K562 (cell line): ENCODE measurements around the gene RNASE4. TPM values are rescaled to one million over a fixed set of nuclear protein-coding genes. Genes with fewer than 3 reads are reported as not detected.

Experiments used
- DPF2 ChIP-seq: fragments of 450-650 bp; IDR thresholded peaks from 2 replicates; pipeline ENCODE4 v1.6.1; 2016
- EP300 ChIP-seq: IDR thresholded peaks from 2 replicates; pipeline ENCODE4 v1.6.1; 2012; ENCODE audit warnings: low read length, improper control_type of control experiment
- GABPB2 ChIP-seq: fragments of 250-450 bp; sonication (Bioruptor Pico); conservative IDR thresholded peaks from 2 replicates; pipeline ENCODE4 v1.5.1; 2021; ENCODE audit warnings: mild to moderate bottlenecking
- MYC ChIP-seq, 2 experiments: fragments of 250-450 bp in 1 of 2; sonication (Bioruptor Pico) in 1 of 2; IDR thresholded peaks; 2 replicates each; pipeline versions ENCODE4 v1.5.1 to v1.6.1; 2012 to 2021; ENCODE audit warnings: low read depth in 2 of 2, borderline replicate concordance in 1 of 2, improper control_type of control experiment in 1 of 2, low read length in 1 of 2, mild to moderate bottlenecking in 1 of 2, moderate library complexity in 1 of 2
- NR4A1 ChIP-seq, 2 experiments: fragments of 250-450 bp in 1 of 2; fragments of 450-650 bp in 1 of 2; sonication (Bioruptor Pico) in 1 of 2; IDR thresholded peaks; 2 replicates each; pipeline versions ENCODE4 v1.4.0 to v1.6.1; 2016 to 2020; ENCODE audit warnings: mild to moderate bottlenecking in 2 of 2, missing compliant biosample characterization in 1 of 2, missing genetic modification characterization in 1 of 2, moderate library complexity in 1 of 2
- PTTG1 ChIP-seq: fragments of 450-650 bp; IDR thresholded peaks from 2 replicates; pipeline ENCODE4 v1.6.1; 2016; ENCODE audit warnings: low read depth, mild to moderate bottlenecking, missing genetic modification characterization, missing compliant biosample characterization
- RB1 ChIP-seq: fragments of 450-650 bp; IDR thresholded peaks from 2 replicates; pipeline ENCODE4 v1.6.1; 2017; ENCODE audit warnings: low read depth, mild to moderate bottlenecking
- RBM22 ChIP-seq: fragments of 200-400 bp; formaldehyde crosslinking; IDR thresholded peaks from 2 replicates; pipeline ENCODE4 v1.6.1; 2018; ENCODE audit warnings: low read length, low read depth; ENCODE audit not compliant: poor library complexity, severe bottlenecking
- SAP30 ChIP-seq: fragments of 200-600 bp; sonication (generic); IDR thresholded peaks from 2 replicates; pipeline ENCODE4 v1.6.1; 2012; ENCODE audit warnings: borderline replicate concordance, low read depth, mild to moderate bottlenecking, moderate library complexity, low read length, control low read depth, inconsistent platforms; ENCODE audit not compliant: insufficient read depth, poor library complexity, severe bottlenecking
- SRSF3 ChIP-seq: fragments of 200-400 bp; formaldehyde crosslinking; IDR thresholded peaks from 2 replicates; pipeline ENCODE4 v1.6.1; 2016; ENCODE audit warnings: mild to moderate bottlenecking, low read length, moderate library complexity; ENCODE audit not compliant: insufficient read depth
- STAT5A ChIP-seq: IDR thresholded peaks from 2 replicates; pipeline ENCODE4 v1.6.1; 2012; ENCODE audit warnings: low read length, inconsistent platforms, borderline replicate concordance
- ZNF165 ChIP-seq: fragments of 250-450 bp; sonication (Bioruptor Pico); IDR thresholded peaks from 2 replicates; pipeline ENCODE4 v1.4.0; 2020; ENCODE audit warnings: borderline replicate concordance
- polyA plus RNA-seq, 8 experiments: library from polyadenylated mRNA; depleted of rRNA in 4 of 8; stranded (reverse) in 5 of 8; unstranded in 3 of 8; fragments of >200 nt; fragmentation: Nextera tagmentation in 2 of 8; fragmentation: Illumina TruSeq in 1 of 8; extraction: Ambion mirVana in 2 of 8; extraction: Trizol in 1 of 8; gene quantifications; 2 replicates each; pipeline versions ENCODE4 v1.2.1 to v1.2.3, GENCODE V29; 2011 to 2014; ENCODE audit warnings: inconsistent platforms in 1 of 8, missing spikeins in 1 of 8
- total RNA-seq, 7 experiments: library from RNA; depleted of rRNA in 6 of 7; stranded (reverse); fragments of >200 nt in 6 of 7; fragmentation: Illumina TruSeq in 2 of 7; extraction: Trizol in 2 of 7; gene quantifications; 2 replicates each; pipeline versions ENCODE4 v1.2.1 to v1.2.3, GENCODE V29; 2011 to 2021; ENCODE audit warnings: low replicate concordance in 1 of 7
- TF ChIP-seq, protein P1 (sequence below): fragments of 250-450 bp; sonication (Bioruptor Pico); IDR thresholded peaks from 2 replicates; pipeline ENCODE4 v1.4.0; 2020
- TF ChIP-seq, protein P2 (sequence below): fragments of 450-650 bp; formaldehyde crosslinking; IDR thresholded peaks from 2 replicates; pipeline ENCODE4 v1.4.0; 2020; ENCODE audit warnings: mild to moderate bottlenecking
- TF ChIP-seq, protein P3 (sequence below): fragments of 250-450 bp; sonication (Bioruptor Pico); IDR thresholded peaks from 2 replicates; pipeline ENCODE4 v1.8.0; 2022; ENCODE audit warnings: inconsistent platforms, mild to moderate bottlenecking, moderate library complexity, borderline replicate concordance
- TF ChIP-seq, protein P4 (sequence below): fragments of 150-350 bp; IDR thresholded peaks from 2 replicates; pipeline ENCODE4 v1.6.1; 2014; ENCODE audit warnings: low read depth, mild to moderate bottlenecking, low read length, borderline replicate concordance
- TF ChIP-seq, protein P5 (sequence below): fragments of 450-650 bp; conservative IDR thresholded peaks from 2 replicates; pipeline ENCODE4 v1.6.1; 2016; ENCODE audit warnings: missing genetic modification characterization, low read depth, mild to moderate bottlenecking, control low read depth, missing compliant biosample characterization

RNASE4 gene
- total and polyA plus RNA-seq, 9 of the 15 experiments (the other 6 are each of a cell fraction or from before 2014, with no cell fraction given) = 0.09 to 0.22 (median 0.13) TPM; not detected in 2

DNA sequence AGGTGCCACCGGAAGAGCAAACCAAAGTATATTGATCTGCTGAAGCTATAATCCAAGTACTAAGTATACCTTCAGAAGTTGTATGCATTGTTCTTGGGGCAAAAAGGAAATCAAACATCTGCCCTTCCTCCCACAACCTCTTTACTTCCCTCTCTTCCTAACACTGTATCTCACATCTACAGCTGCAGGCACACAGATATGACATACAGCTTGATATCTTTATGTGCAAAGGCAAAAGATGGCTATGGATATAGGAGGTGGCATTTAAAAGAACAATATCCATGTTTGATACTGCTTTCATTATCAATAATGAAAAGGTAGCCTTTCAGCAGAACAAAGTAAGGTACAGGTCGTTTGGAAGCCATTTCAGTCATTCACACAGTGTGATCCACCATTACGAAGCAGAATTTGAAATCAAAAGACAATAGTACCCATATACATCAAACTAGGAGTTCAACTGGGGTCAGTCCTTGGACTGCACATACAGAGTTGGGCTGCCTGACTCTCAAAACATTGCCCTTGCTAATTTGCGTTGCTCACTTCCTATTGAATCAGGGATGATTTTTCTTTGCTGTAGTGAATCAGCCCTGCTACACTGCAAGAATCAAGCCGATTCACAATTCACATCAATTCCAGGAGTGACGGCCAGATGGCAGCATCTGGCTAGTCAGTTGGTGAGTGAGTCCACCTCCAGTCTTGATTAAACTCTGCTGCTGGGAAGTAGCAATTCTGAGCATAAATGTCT is 13.1 kb downstream of the RNASE4 start (continued):
- TF ChIP-seq SRSF3 = no peak
- no peak for TF ChIP-seq RBM22
- peak; percentile 51; the same call in 1 of the 2 replicates for TF ChIP-seq EP300
- TF ChIP-seq, protein P1, sequence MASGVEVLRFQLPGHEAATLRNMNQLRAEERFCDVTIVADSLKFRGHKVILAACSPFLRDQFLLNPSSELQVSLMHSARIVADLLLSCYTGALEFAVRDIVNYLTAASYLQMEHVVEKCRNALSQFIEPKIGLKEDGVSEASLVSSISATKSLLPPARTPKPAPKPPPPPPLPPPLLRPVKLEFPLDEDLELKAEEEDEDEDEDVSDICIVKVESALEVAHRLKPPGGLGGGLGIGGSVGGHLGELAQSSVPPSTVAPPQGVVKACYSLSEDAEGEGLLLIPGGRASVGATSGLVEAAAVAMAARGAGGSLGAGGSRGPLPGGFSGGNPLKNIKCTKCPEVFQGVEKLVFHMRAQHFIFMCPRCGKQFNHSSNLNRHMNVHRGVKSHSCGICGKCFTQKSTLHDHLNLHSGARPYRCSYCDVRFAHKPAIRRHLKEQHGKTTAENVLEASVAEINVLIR (CRISPR knock-in tag) = no peak
- TF ChIP-seq, protein P2, sequence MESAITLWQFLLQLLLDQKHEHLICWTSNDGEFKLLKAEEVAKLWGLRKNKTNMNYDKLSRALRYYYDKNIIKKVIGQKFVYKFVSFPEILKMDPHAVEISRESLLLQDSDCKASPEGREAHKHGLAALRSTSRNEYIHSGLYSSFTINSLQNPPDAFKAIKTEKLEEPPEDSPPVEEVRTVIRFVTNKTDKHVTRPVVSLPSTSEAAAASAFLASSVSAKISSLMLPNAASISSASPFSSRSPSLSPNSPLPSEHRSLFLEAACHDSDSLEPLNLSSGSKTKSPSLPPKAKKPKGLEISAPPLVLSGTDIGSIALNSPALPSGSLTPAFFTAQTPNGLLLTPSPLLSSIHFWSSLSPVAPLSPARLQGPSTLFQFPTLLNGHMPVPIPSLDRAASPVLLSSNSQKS = no peak
- TF ChIP-seq, protein P3, sequence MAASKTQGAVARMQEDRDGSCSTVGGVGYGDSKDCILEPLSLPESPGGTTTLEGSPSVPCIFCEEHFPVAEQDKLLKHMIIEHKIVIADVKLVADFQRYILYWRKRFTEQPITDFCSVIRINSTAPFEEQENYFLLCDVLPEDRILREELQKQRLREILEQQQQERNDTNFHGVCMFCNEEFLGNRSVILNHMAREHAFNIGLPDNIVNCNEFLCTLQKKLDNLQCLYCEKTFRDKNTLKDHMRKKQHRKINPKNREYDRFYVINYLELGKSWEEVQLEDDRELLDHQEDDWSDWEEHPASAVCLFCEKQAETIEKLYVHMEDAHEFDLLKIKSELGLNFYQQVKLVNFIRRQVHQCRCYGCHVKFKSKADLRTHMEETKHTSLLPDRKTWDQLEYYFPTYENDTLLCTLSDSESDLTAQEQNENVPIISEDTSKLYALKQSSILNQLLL = no peak
- TF ChIP-seq, protein P4, sequence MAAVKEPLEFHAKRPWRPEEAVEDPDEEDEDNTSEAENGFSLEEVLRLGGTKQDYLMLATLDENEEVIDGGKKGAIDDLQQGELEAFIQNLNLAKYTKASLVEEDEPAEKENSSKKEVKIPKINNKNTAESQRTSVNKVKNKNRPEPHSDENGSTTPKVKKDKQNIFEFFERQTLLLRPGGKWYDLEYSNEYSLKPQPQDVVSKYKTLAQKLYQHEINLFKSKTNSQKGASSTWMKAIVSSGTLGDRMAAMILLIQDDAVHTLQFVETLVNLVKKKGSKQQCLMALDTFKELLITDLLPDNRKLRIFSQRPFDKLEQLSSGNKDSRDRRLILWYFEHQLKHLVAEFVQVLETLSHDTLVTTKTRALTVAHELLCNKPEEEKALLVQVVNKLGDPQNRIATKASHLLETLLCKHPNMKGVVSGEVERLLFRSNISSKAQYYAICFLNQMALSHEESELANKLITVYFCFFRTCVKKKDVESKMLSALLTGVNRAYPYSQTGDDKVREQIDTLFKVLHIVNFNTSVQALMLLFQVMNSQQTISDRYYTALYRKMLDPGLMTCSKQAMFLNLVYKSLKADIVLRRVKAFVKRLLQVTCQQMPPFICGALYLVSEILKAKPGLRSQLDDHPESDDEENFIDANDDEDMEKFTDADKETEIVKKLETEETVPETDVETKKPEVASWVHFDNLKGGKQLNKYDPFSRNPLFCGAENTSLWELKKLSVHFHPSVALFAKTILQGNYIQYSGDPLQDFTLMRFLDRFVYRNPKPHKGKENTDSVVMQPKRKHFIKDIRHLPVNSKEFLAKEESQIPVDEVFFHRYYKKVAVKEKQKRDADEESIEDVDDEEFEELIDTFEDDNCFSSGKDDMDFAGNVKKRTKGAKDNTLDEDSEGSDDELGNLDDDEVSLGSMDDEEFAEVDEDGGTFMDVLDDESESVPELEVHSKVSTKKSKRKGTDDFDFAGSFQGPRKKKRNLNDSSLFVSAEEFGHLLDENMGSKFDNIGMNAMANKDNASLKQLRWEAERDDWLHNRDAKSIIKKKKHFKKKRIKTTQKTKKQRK = no peak
- peak; percentile 79 for TF ChIP-seq DPF2
- no peak for TF ChIP-seq MYC (IDR thresholded peaks at IDR 0.05; ENCODE audit: low read depth, low read length)
- no peak for TF ChIP-seq MYC (CRISPR knock-in tag; IDR thresholded peaks at IDR 0.05; ENCODE audit: borderline replicate concordance, low read depth)
- no peak for TF ChIP-seq PTTG1
- TF ChIP-seq, protein P5, sequence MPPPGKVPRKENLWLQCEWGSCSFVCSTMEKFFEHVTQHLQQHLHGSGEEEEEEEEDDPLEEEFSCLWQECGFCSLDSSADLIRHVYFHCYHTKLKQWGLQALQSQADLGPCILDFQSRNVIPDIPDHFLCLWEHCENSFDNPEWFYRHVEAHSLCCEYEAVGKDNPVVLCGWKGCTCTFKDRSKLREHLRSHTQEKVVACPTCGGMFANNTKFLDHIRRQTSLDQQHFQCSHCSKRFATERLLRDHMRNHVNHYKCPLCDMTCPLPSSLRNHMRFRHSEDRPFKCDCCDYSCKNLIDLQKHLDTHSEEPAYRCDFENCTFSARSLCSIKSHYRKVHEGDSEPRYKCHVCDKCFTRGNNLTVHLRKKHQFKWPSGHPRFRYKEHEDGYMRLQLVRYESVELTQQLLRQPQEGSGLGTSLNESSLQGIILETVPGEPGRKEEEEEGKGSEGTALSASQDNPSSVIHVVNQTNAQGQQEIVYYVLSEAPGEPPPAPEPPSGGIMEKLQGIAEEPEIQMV = no peak
- TF ChIP-seq SAP30 = no peak
- no peak for TF ChIP-seq RB1
- no peak for TF ChIP-seq GABPB2
- TF ChIP-seq STAT5A = no peak
- no peak for TF ChIP-seq ZNF165 (CRISPR knock-in tag)
- no peak for TF ChIP-seq NR4A1 (CRISPR knock-in tag; IDR thresholded peaks at IDR 0.05)
- no peak for TF ChIP-seq NR4A1 (tag; IDR thresholded peaks at IDR 0.05)
